HG02938 (cell line): ENCODE data around the gene KMT2E.
"Not testable (repeated sequence)": the region's sequence is repeated elsewhere in the genome, so short reads cannot be mapped to it uniquely, and the experiment has no call there.

Experiments used
- ATAC-seq: cut with Tn5 transposase; IDR thresholded peaks from one replicate; pipeline ENCODE4 v1.9.1; 2021; ENCODE audit warnings: mild to moderate bottlenecking, moderate library complexity; ENCODE audit not compliant: unreplicated experiment

The KMT2E gene

DNA sequence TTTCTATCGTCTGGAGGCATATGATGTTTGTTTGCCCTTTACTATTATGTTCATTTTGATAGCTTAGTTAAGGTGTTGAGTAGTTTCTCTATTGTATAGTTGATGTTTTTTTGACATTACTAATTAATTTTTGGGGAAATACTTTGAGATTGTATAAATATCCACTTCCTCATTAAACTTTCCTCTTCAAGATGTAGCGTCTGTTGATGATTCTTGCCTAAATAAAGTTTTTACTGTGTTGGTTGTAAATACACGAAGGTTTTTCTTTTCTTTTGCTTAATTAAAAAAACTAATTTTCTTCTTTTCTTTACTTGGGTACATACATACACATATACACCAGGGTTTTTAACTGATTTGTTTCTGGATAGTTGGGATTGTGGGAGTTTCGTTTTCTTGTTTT, 8.5 kb downstream of the KMT2E start:
- no peak for ATAC-seq

- ATAC-seq, result no peak
These were observed 10.7 kb downstream of the KMT2E start for GRCh38 chr7:105024734-105025133.

- no peak for ATAC-seq
These were observed 12.7 kb downstream of the KMT2E start for GRCh38 chr7:105026750-105027149.

DNA sequence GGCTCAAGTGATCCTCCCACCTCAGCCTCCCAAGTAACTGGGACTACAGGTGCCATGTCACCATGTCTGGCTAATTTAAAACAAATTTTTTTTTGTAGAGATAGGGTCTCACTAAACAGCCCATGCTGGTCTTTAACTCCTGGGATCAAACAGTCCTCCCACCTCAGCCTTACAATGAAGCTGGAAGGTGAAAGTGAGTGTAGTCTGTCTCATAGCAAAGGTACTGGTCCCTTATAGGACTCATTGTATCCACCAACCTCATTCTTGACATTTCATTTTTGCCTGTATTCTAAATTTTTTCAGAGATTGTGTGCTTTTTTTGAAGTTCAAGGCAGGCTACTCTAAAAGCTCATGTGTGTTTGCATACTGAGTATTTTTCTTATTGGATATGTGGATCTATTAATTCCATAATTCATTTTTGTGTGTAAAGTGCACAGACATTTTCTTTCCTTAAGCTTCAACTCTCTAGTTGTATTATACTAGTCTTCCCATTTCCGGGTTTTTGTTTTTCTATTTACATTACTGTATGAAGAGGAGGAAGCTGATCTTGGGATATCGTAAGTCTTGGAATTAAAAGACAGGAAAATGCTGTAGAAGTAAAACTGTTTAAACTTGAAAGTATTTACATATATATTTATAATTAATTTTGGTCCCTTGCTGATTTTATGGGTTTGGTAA, 13.3 kb downstream of the KMT2E start:
- no peak for ATAC-seq

DNA sequence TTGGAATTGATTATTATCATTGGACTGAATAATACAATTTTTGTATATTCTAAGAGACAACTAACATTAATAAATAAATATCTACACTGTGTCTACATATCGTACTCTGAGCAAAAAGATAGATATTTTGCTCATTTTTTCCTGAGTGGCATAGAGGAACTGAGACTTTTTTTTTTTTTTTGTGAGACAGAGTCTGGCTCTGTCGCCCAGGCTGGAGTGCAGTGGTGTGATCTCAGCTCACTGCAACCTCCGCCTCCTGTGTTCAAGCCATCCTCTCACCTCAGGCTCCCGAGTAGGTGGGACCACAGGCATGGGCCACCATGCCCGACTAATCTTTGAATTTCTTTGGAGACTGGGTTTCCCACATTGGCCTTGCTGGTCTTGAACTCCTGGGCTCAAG, 14.0 kb downstream of the KMT2E start:
- ATAC-seq, result no peak

- not testable (repeated sequence) for ATAC-seq
These were observed 14.9 kb downstream of the KMT2E start for GRCh38 chr7:105028941-105029340.

- no peak for ATAC-seq
These were observed 16.4 kb downstream of the KMT2E start for GRCh38 chr7:105030447-105030846.

- ATAC-seq, result no peak
These were observed 18.7 kb downstream of the KMT2E start for GRCh38 chr7:105032553-105033214.

DNA sequence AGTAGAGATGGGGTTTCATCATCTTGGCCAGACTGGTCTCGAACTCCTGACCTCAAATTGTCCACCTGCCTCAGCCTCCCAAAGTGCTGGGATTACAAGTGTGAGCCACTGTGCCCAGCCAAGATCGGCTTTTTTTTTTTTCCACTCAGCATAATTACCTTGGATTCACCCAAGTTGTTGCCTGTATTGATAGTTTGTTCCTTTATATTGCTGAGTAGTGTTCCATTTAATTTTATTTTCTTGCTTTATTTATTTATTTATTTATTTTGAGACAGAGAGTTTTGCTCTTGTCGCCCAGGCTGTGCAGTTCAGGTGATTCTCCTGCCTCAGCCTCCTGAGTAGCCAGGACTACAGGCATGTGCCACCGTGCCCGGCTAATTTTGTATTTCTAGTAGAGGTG, 21.3 kb downstream of the KMT2E start:
- ATAC-seq, result no peak

- no peak for ATAC-seq
These were observed 22.5 kb downstream of the KMT2E start for GRCh38 chr7:105036217-105037168.

DNA sequence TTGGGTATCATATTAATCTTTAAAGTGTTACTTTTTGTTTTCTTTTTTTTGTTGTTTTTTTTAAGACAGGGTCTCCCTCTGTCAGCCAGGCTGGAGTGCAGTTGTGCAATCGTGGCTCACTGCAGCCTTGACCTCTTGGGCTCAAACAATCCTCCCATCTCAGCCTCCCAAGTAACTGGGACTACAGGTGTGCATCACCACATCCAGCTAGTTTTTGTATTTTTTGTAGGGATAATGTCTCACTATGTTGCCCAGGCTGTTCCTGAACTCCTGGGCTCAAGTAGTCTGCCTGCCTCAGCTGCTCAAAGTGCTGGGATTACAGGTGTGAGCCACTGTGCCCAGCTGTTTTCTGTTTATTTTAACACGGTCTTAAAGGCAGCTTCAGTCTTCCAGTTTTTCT, 23.3 kb downstream of the KMT2E start:
- no peak for ATAC-seq

DNA sequence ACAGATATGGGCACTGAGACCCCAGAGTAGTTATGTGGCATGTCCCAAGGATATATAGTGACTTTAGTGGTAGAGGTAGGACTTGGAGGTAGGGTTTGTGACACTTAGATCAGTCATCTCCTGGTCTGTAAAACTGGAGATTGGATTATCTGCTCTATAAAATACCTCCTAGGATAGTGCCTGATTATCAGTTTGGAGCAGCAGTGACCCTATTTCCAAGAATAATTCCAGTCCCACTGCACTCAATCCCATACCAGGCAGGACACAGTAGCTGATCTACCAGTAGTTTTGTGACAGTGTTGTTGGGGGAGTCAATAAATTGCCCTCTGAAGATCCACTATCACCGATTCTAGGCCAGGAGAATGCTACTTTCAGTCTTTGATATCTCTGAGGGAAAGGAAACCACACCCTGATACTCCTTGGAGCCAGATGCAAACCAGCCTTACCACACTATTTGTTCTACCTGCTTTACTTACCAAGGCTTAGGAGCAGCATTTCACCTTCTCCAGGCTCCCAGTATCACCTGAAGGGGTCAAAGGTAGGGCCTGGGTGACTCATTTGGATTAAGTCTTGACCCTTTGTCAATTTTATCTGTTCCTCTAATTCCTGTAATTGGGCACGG, 30.6 kb downstream of the KMT2E start:
- no peak for ATAC-seq

GRCh38 chr7:105046414-105046813, 32.4 kb downstream of the KMT2E start:
- ATAC-seq, result no peak

- no peak for ATAC-seq
These were observed 33.9 kb downstream of the KMT2E start for GRCh38 chr7:105047932-105048331.

DNA sequence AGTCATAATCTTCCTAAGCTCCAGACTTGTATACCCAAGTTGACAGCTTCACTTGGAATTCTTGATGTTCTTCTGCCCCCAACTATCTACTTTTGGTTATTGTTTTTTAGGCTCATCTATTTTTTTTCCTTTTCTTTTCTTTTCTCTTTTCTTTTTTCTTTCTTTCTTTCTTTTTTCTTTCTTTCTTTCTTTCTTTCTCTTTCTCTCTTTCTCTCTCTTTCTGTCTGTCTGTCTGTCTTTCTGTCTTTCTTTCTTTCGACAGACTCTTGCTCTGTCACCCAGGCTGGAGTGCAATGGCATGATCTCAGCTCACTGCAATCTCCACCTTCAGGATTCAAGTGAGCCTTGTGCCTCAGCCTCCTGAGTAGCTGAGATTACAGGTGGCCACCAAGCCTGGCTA, 36.5 kb downstream of the KMT2E start:
- no peak for ATAC-seq

DNA sequence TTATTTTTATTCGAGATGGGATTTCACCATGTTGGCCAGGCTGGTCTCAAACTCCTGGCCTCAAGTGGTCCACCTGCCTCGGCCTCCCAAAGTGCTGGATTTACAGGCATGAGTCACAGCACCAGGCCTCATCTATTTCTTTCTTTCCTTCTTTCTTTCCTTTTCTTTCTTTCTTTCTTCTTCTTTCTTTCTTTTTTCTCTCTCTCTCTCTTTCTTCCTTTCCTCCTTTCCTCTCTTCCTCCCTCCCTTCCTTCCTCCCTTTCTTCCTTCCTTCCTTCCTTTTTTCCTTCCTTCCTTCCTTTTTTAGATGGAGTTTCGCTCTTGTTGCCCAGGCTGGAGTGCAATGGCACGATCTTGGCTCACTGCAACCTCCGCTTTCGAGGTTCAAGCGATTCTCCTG, 36.9 kb downstream of the KMT2E start:
- not testable (repeated sequence) for ATAC-seq

- no peak for ATAC-seq
These were observed 41.1 kb downstream of the KMT2E start for GRCh38 chr7:105055084-105055483.

DNA sequence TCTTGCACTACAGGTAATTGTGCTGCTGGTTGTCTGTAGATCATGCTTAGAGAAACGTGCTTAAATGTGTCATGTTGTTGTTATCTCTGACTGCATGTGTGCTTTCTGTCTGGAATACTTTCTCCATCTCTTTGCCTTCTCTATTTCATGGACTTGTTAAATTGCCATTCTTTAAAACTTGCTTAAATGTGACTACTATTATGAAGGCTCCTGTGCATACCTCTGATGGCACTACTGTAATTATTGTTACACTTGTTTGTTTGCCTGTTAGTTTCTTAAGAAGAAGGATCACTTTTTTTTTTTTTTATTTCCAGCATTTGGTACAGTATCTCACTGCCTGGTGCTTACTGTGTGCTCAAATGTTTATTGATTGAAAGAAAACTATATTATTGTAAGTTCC, 41.6 kb downstream of the KMT2E start:
- no peak for ATAC-seq

DNA sequence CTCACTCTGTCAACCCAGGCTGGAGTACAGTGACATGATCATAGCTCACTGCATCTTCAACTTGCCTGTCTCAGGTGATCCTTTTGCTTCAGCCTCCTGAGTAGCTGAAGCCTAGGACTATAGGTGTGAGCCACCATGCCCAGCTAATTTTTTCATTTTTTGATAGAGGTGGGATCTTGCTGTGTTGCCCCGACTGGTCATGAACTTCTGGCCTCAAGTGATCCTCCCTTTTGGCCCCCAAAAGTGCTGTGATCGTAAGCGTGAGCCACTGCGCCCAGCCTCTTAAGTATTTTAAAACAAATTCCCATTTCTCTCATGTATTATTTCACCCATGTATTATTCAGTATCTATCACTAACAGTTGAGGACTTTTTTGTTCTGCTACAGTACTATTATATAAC, 43.5 kb downstream of the KMT2E start:
- ATAC-seq, result no peak

GRCh38 chr7:105060437-105060836, 46.4 kb downstream of the KMT2E start:
- ATAC-seq, result no peak

- ATAC-seq, result no peak
These were observed 46.9 kb downstream of the KMT2E start for GRCh38 chr7:105060923-105061322.
